RKO (cell line): ENCODE results near the gene MYO1H.
"Not testable (repeated sequence)": the region's sequence is repeated elsewhere in the genome, so short reads cannot be mapped to it uniquely, and the experiment has no call there.

ENCODE experiments used
- DNase-seq: peaks from one replicate; pipeline ENCODE4 v3.0.0-alpha.2; 2016; ENCODE audit warnings: low spot score

MYO1H gene

DNA sequence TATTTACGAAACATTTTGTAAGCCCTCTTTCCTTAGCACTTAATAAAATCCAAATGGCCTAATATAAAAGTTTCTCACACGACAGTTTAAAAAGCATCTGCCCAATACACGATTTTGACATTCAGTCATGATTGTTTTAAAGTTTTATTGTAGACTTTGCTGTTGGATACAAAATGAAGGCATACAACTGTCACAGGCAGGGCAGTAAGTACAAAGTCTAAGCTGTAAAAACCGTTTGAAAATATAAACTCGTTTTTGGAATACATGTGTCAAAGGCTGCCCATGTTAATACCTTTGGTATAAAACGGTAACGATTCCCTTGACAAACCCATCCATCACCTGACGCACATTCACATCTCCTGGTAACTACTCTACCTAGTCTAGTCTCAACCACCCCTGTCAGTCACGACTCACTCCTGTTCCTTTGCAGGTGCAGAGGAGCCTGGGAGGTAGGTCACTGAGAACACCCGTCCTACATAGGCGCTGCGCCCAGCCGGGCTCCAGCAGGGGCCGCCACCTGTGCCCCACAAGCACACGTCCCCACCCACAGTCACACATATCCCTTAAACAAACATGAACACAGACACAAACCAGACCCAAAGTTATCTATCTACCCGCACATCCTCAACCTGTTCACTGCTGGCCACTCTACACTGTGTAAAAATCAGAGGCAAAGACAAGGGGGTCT is 102.3 kb downstream of the MYO1H start:
- DNase-seq = no peak

DNA sequence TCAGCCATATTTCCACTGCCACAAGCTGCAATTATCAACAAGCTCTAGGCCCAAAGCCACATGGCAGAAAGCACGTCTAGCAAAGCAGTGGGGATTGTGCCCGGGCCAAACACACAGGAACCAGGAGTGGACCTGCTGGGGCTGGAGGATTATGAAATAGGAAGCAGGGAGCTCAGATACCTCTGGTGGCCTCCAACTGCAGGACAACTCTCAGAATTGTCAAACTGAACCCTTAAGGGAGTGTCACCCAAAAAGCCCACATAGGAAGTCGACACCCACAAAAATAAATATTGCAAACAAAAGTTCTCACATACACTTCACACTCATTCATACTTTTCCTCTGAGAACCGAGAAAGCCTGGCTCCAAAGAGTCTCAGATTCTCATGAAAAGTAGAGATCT is 103.3 kb downstream of the MYO1H start:
- DNase-seq = no peak

DNA sequence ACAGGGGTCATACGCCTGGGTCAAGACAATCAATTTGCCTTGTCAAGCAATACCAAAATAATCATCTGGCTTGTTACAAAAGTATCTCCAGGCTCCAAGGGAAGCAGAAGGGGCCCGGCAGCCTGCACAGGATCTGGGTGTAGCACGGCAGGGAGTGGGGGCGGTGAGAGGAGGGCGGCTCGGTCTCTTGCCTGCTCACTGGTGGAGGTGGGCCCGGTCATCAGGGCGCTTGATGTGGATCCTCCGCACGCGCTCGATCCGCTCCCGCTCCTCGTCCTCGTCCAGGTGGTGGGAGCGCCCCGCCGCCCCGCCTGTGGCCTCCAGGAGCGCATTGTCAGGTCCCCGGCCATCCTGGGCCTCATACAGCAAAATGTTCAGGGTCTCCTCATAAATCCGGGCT is 103.7 kb downstream of the MYO1H start:
- DNase-seq = no peak

DNA sequence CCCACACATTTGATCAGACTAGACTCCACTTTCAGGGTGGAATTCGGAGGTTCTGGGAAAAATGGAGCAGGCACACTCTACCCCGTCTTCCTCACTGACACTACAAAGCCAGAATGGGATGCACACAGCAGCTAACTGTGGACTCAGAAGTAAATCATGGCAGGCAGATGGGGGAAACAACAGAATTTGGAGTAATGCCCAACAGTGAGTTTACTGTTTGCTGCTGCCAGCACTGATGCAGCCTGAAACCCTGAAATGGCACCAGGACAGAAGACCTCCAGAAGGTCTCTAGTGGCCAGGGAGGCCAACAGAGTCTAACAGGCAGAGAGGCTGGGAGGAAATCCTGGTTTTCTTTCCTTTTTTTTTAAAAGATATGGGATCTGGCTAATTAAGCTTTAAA is 104.8 kb downstream of the MYO1H start:
- DNase-seq = no peak

DNA sequence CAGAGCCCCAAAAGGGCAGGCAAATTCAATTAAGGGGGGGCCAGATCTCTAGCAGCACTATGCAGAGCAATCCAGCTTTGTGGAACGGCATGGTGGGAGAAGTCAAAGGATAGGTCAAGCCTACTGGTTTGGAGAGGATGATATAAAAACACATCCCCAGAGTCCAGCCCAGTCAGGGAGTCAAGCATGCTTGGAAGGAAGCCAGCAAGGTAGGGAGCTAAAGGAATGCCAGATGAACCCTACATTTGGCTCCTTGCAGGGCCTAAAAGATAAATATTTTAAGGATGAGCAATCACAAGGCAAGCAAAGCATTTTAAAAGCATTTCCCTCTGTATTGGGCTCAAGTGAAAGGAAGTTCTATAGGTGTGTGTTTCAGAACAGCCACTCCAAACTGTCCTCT is 108.0 kb downstream of the MYO1H start:
- DNase-seq = no peak

DNA sequence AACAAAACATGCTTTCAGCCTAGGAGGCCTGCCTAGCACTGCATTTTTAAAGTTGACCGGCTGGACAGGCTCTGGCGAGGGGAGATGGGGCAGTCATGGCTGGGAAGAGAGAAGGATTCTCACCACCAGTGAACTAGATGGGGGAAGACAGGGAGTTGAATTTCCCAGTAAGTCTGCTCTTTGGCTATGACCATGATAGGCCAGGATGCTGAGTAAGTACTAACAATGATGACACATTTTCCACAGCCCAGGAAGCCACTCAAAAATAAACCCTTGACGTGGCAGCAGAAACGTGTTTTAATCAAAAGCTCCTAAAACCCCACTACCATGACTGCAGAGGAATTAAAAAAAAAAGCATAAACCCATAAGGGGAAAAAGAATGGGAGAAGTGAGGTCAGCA is 110.4 kb downstream of the MYO1H start:
- no peak for DNase-seq

DNA sequence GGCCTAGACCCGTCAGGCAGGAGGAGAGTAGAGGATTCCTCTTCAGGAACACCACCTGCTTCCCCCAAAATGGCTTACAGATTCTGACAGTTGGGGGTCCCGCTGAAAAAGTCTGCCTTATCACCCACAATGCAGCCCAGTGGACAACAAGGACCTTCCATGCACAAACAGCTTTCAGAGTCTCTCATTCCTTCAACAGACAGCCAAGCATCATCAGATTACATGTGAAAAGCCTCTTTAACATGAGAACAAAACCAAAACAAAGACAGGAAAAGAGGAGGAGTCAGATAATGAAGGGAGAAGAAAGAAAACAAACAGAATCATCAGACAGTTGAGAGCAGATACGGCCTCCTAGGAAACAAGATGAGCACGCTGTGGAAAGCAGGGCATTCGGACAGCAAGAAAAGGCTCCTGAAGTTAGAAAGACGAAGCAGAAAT is 111.1 kb downstream of the MYO1H start:
- no peak for DNase-seq

DNA sequence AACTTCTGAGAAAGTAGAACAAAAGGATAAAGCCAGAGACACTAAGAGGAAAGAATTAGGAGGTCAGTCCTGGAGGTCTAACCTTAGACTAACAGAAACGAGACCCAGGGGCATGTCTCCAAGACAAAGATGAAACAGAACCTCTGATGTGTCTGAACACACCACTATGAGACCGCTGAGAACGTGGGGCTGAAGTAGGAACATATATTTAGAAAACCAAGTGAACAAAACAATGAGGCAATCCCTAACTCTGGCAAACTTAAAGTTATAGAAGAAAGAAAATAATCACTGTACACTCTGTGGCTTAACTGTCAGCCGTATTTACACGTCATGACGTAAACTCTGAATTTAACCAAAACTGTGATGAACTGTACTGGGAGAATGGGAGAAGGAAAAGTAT is 111.5 kb downstream of the MYO1H start:
- no peak for DNase-seq

DNA sequence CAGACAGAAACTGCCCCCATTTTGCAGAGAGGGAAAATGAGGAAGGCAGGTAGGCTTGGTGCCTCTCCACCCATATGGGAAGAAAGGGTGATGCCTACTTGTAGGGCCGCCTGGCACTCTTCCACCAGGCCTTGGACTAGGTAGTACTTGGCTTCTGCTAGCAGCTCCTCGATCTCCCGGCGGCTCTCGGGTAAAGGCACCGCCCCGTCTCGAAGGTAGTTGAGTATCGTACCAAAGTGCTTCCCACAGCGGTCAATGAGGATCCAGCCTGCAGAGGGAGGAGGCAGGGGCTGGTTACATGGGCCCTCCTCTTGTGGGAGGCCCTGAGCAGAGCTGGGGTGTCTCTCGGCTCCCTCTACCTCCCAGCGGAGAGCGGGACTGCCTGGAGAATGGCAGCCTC is 112.8 kb downstream of the MYO1H start:
- no peak for DNase-seq

DNA sequence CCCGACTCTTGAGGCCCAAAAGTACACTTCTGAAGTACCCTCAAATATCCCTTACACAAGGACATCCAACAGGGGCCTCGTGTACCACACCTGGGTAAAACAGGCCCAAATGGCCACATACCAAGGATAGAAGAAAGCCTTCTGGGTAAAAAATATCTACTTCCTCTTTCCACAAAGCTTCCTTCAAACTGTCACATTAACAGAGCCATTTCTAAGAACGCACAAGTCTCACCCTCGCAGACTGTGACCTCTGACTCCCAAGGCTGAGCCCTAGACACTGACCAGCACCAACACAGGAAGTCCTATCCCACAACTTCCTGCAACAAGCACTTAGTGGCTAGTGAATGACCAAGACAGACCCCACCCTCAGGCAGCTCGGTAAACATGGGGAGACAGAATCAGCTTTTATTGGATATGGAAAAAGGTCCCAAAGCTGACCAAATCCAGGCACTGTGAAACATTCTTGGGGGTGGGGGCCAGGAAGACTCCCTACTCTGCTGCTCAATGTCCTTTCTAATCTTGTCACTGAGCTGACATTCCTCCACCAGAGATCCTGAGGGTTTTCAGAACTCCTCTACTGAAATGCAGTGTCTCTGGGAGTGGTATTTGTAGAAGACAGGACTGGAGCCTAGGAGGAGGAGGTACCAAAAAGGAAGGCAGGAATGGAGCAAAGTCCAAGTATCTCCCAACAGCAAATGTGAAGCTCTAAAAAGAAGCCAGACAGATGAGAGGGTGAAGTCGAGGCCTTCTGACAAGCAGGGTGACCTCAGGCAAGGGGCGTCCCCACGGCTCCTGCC is 113.5 kb downstream of the MYO1H start:
- no peak for DNase-seq

DNA sequence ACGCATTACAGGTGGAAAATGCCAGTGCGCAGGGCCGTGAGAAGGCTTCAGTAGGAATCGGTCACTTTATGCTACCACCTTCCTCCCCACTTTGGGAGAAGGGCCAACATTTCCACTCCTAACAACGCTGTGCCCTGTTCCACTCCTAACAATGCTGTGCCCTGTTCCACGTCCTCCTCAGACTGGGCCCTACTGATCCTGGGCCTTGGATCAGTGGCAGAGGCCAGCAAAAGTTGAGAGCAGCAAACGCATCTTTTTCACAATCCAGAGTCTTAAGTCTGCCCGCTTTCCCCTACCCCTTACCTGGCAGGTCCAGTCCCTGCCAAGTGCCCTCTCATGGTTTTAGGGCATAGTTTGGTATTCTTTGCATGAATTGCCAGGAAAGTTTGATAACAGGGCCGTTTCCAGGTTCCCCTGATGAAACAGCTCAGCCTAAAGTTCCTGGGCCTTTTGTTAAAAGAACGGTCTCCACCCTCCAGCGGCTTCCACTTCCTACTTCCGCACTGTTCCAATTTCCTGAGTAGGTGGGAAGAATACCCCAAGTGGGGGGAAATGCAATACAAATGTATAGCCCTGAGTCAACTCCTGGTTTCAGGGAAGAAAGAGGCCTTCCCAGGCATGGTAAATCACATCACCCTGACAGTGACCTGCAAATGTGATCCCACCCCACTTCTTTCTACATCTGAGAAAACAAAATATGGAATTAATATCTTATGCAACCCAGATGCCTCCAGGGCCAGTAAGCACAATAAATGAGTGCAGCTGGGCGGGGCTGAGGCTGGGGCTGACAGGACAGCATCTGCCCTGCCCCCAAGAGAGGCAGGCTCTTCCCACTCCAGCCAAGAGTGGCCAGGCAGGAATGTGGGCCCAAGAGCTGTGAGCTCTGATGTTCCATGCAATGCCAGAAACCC is 114.4 kb downstream of the MYO1H start:
- no peak for DNase-seq

DNA sequence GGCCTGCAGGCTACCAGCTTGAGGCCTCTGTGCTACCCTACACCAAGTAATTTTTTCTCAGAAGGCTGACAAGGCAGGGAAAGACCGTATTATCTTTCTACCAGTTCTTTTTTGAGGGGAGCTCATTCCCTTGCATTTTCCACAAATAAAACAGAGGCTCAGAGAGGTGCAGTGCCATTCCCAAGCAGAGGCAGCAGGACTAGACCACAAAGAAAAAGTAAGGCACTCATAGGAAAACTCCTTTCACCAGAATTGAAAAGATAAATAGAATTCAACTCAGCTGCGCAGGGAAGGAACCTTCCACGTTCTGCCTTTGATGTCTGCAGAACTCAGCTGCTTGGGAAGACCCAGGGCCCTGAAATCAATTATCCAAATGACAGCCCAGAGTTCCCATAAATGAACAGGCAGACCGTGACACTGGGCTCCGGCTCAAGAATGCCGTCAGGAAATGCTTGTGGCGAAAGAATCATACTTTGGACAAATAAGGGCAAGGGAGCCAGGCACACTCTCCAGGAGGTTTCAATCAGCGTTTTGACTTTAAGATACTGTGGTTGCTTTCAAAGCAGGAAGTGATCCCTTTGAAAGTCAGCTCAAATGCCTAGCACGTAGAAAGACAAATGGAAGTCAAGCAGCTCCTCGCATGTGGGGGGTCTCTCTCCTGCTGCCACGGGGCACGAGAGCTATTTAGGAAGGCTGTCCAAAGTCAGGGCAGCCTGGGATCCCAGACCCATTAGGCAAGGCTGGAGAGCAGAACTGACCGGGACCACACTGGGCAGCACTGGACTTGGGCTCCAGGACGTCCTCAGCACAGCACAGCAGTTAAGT is 115.4 kb downstream of the MYO1H start:
- no peak for DNase-seq

DNA sequence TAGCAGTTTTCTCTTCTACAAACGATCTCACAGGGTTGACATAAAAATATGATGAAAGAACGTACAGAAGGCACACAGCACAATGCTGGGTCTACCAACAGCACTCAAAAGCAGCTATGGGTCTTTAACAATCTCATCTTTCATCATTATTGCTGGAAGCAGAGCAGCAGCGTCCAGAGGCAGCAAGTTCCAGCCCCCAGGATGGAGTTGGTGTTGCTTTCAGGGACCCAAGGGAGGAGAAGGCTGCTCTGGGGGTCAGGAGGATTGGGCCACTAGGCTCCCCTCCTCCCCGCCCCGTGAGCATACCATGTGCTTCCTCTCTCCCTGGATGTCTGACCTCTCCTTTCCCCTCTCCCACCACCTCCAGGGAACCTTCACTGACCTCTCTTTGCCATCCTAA is 116.1 kb downstream of the MYO1H start:
- no peak for DNase-seq

DNA sequence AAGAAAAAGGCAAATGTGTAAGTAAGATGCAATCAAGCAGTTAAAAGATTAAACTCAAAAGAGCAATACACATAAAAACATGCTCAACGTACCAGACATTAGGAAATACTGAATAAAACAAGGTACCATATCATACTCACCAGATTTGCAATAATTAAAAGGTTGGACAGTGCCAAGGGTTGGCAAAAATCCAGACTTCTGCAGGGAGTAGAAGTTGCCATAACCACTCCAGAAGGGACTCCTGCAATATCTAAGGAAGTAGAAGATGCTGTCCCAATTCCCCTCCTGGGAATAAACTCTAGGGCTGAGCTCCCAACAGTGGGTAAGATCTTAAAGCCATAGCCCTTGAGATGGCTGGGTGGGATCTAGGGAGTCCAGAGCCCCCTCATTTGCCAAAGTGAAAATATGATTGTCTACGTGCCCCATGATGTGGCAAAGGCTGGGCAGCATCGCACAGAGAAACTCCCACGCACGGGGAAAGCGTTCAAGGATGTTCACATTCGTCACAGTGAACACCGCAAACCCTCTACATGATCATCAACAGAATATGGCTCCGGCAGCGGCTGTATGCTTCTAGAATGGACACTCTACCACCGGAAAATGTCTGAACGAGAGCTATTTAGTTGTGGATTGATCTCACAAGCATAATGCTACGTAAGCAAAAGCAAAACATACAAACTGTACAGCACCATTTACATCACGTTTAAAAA is 117.1 kb downstream of the MYO1H start:
- no peak for DNase-seq

DNA sequence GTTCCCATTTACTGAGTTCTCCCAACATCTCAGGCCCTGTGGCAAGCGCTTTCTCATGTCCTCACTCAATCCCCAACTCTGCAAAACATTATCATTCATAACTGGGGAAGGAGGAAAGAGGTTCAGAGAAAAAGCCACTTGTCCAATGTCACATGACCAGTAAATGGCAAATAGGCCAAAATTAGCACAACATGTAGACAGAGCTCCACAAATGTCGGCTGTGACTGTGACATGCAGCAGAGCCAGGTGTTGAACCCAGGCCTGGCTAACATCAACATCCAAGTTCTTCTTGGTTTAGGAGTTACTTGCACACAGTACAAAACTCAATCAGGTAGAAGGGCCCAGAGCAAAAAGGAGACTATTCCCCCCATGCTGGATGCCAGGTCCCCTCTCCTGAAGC is 118.6 kb downstream of the MYO1H start:
- DNase-seq = no peak

DNA sequence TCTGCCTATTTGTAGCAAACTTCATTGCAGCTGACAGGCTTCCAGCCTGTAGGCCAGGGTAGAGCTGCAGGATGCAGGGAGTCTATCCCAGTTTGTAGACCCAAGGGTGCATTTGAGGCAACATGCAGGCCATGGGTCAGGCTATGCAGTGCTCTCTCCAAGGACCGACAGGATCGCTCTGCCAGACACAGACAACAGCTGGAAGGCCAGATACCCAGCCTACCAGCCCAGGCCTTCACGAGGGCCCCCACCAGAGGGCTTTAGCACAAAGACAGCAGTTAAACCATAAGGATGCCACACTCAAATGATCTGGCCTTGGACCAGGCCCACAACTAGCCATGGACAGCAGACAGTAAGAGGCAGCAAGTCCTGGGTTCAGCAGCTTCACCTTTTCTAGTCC is 119.1 kb downstream of the MYO1H start:
- DNase-seq = no peak

DNA sequence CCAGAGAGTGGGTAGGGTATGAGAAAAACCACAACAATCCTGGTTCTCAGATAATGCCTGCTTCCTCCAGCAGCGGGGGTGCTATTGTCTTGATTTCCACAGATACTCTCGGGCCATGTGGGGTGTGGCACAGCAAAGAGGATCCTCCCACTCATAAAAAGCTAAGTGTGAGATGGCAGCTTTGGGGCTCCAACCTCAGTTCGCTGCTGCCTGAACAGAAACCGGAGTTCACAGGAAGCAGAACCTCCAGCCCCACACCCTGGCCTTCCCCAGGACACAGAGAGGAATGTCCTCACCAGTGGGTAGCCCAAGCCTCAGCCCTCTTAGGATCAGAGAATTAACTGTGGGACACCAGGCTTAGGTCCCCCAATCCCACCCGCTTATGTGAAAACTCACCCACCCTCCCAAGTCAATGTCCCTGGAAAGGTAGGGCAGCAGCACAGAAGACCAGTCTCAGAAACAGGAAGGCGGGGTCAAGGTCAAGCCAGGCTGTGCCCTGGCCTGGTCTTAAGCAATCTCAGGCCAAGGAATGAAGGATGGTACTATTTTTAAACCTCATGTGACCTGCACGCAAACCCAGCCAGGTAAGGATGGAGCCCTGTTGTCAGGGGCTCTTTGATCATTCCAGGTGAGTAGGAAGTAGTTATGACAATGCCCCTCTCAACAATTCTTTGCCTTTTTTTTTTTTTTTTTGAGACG is 120.4 kb downstream of the MYO1H start:
- no peak for DNase-seq

DNA sequence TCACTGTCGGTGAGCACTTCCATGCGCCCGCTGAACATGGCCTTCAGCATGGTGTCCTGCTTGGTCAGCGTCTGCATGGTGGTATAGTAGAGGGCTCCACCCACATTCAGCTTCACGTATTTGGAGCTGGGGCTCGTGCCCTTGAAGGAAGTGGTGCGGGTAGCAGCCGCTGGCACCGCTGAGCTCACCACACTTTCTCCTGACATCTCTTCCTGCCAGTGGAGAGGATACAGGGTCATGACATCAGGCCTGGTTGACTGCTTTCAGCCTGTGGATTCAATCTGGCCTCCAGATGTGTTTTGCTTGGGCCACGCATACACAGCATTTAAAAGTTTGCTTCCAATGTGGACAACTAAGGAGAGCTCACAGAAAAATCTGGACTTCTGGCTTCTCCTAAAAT is 121.8 kb downstream of the MYO1H start:
- DNase-seq = no peak

DNA sequence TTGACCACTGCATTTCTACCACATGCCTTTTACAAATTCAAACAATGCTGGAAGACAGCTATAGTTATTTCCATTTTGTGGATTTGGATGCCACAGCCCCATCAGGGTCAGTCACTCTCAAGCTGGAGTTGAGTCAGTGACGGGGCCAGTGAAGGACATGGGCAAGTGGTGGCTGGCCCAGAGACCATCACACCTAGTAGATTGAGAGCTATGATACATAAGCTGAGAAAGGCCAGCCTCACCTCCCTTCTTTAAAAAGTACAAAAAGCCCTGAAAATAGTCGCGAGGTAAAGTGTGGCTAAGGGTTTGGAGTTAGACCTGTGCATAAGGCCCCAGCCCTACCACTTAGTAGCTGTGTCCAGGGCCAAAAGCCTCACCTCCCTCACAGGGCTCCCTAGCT is 125.3 kb downstream of the MYO1H start:
- DNase-seq = no peak

DNA sequence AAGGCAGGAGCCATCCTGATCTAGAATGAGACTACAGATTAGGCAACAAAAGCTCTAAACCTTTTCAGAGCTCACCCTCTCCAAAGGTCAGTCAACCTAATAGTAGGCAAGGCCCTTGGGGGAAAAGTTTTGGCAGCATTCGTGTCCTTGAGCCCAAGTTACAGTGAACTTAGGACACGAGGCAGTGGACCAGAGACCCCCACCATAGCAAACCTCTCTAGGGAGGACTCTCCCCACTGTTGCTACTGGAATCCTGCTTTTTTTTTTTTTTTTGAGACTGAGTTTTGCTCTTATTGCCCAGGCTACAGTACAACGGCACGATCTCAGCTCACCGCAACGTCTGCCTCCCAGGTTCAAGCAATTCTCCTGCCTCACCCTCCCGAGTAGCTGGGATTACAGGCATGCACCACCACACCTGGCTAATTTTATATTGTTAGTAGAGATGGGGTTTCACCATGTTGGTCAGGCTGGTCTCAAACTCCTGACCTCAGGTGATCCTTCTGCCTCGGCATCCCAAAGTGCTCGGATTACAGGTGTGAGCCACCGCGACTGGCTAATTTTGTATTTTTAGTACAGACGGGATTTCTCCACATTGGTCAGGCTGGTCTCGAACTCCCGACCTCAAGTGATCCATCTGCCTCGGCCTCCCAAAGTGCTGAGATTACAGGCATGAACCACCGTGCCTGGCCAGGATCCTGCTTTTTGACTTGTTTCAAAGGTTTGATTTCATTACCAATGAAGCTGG is 126.0 kb downstream of the MYO1H start:
- DNase-seq = not testable (repeated sequence)
